ENCODE measurements around the gene FAM107B.

DNA sequence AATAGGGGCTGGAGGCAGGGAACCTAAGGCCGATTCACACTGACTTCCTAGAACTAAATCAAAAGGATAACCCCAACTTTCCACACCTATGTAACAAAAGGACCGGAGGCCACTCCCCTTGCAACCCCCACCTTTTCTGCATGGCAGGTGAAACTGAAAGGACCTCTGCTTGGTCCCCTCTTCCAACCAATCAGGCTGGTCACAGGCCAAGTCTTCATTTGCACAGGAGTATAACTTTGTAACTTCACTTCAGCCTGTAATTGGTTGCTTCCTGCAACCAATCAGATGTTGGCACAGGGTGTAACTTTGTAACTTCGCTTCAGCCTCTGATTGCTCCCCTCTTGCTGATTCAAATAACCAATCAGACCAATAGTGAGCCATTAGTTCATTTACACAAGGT lies 190.0 kb downstream of the FAM107B start:
- TF ChIP-seq POLR2AphosphoS5 (IDR thresholded peaks at IDR 0.05; ENCODE audit: low read length) (no peak), CHD1 (IDR thresholded peaks at IDR 0.05; ENCODE audit: low read depth, low read length) (no peak), POLR2A (IDR thresholded peaks at IDR 0.05; ENCODE audit: low read depth, low read length) (no peak), REST (IDR thresholded peaks at IDR 0.05; ENCODE audit: low read depth, low read length) (no peak), NFXL1 (IDR thresholded peaks at IDR 0.05; ENCODE audit: borderline replicate concordance) (no peak), SPI1 (IDR thresholded peaks at IDR 0.05; ENCODE audit: borderline replicate concordance, insufficient read depth, low read depth, low read length) (no peak), RCOR1 (conservative IDR thresholded peaks at IDR 0.05; ENCODE audit: low read depth, low read length) (no peak), EZH2 (IDR thresholded peaks at IDR 0.05; ENCODE audit: borderline replicate concordance, control insufficient read depth, low read depth, low read length) (no peak), FOXM1 (IDR thresholded peaks at IDR 0.05; ENCODE audit: low read depth, low read length) (no peak), FOXK2 (IDR thresholded peaks at IDR 0.05) (no peak), NBN (IDR thresholded peaks at IDR 0.05) (no peak), MYC (IDR thresholded peaks at IDR 0.05; ENCODE audit: insufficient read depth, insufficient read length, insufficient replicate concordance, low read length, severe bottlenecking) (no peak)
- TF ChIP-seq, protein P1, sequence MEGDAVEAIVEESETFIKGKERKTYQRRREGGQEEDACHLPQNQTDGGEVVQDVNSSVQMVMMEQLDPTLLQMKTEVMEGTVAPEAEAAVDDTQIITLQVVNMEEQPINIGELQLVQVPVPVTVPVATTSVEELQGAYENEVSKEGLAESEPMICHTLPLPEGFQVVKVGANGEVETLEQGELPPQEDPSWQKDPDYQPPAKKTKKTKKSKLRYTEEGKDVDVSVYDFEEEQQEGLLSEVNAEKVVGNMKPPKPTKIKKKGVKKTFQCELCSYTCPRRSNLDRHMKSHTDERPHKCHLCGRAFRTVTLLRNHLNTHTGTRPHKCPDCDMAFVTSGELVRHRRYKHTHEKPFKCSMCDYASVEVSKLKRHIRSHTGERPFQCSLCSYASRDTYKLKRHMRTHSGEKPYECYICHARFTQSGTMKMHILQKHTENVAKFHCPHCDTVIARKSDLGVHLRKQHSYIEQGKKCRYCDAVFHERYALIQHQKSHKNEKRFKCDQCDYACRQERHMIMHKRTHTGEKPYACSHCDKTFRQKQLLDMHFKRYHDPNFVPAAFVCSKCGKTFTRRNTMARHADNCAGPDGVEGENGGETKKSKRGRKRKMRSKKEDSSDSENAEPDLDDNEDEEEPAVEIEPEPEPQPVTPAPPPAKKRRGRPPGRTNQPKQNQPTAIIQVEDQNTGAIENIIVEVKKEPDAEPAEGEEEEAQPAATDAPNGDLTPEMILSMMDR (IDR thresholded peaks at IDR 0.05 in 2 of 3, conservative IDR thresholded peaks at IDR 0.05 in 1 of 3; ENCODE audit: control insufficient read depth in 2 of 3, extremely low read depth in 1 of 3, insufficient read depth in 1 of 3, low read depth in 3 of 3, low read length in 3 of 3), result no peak
- TF ChIP-seq, protein P2, sequence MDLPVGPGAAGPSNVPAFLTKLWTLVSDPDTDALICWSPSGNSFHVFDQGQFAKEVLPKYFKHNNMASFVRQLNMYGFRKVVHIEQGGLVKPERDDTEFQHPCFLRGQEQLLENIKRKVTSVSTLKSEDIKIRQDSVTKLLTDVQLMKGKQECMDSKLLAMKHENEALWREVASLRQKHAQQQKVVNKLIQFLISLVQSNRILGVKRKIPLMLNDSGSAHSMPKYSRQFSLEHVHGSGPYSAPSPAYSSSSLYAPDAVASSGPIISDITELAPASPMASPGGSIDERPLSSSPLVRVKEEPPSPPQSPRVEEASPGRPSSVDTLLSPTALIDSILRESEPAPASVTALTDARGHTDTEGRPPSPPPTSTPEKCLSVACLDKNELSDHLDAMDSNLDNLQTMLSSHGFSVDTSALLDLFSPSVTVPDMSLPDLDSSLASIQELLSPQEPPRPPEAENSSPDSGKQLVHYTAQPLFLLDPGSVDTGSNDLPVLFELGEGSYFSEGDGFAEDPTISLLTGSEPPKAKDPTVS (IDR thresholded peaks at IDR 0.05; ENCODE audit: low read depth, low read length), result no peak

Data from GM12878 (cell line).